Stimulated activated CD4-positive, alpha-beta T cell treated with anti-CD3 and anti-CD28 coated beads, TNF-alpha, amount 100 ng/mL, for 4 hours (primary cell): ENCODE measurements around the gene UTP15.

Experiments
- DNase-seq, 3 experiments: peaks; one replicate each; pipeline ENCODE4 v3.0.0-alpha.2; 2020; ENCODE audit warnings: low read depth in 3 of 3

UTP15 gene

DNA sequence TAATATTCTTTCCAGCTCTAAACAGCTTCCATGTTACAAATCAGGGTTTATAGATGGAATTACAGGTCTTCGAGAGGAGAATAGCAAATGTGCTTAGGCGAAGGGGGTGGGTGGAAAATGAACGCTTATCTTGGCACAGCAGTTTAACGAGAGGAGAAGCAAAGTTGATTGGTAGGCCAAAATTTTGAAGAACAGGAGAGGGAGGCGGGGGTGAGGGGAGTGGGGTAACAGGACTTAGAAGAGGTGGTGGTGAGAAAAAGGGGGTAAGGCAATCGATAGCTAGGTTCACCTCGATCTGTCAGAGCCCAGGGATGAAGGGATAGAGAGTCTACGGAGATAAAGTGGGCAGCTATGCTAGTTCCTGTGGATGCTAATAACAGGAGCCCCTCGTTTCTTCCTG is 868 bp upstream of the UTP15 start:
- DNase-seq: no peak

DNA sequence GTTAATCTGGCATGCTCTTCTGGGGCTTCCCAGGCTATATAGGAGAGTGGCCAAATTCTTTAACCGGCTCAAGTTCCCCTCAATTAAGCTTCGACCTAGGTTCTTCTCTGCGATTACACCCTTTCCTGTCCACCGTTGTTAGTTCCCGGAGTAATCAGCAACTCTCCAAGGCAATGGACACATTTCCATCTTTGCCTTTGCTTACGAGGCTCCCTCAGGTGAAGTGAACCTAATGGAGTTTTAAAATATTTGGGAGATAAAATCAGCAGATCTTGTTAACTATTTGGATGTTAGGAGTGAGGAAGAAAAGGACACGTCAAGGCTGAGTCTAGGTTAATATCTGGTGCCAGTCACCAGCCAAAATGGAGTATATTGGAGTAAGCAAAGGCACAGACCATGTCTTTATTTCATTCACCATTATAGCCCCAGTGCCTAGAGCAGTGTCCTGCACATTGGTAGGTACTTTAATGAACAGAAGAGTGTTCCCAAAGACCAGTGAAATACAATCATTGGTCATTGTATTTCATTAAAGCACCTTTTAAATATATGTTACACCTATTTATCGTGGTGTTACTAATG is 515 bp downstream of the UTP15 start:
- no peak for DNase-seq

GRCh38 chr5:73582285-73583145 is 17.0 kb downstream of the UTP15 start:
- DNase-seq: no peak

DNA sequence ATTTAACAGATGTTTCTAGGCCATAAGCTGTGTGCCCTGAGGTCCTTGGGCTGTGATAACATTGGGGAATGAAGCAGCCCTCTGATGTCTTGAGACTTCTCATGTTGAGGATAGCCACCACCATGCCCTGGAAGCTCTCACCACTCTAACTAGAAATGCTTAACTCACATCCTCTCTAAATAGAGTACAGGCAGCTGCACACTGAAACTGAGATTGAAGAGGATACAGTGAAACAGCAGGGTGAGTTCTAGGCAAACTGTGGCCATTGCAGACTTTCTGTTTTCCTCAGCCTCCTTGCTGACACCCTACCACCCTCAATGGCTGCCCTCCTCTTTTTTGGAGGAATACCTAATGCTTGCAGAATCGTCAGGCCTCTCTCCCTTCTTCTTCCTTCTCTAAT is 22.4 kb downstream of the UTP15 start:
- DNase-seq: no peak

DNA sequence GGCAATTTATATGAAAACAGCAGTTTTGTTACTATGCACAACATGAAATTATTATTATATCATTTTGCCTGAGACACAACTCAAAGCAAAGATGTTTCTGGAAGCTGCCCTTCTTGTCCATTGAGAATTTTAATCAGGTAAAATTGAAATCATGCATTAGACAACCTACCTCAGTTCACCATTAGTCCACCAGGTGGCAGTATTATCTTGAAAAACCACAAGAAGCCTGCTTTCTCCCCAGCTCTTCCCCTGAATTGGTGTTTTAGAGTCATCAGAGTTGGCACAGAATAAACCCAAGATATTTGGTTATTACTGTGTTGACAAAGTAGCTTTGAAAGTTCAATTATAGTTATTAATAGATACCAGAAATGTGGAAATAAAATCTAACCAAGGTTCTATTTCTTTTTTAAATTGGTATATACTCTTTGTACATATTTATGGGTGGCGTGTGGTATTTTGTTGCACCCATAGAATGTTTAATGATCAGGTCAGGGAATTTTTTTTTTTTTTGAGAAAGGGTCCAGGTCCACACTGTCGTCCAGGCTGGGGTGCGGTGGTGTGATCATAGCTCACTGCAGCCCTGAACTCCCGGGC is 25.7 kb downstream of the UTP15 start:
- DNase-seq: peak in 1 of 3 experiments; percentile 22

DNA sequence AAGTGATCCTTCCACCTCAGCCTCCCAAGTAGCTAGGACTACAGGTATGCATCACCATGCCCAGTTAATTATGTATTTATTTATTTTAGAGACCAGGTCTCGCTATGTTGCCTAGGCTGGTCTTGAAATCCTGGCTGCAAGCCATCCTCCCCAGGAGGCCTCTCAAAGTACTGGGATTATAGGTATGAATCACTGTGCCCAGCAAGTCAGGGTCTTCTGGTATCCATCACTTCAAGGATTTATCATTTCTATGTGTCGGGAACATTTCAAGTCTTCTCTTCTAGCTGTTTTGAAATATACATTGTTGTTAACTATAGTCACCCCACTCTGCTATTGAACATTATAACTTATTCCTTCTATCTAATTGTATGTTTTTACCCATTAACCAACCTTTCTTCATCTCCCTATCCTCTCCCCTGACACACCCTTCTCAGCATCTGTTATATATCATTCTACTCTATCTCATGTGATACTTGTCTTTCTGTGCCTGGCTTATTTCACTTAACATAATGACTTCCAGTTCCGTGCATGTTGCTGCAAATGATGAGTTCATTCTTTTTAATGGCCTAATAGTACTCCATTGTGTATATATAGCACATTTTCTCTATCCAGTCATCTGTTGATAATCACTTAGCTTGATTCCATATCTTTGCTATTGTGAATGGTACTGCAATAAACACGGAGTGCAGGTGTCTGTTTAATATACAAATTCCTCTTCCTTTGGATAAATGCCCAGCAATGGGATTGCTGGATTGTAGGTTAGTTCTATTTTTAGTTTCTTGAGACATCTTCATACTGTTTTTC is 26.4 kb downstream of the UTP15 start:
- DNase-seq: no peak

DNA sequence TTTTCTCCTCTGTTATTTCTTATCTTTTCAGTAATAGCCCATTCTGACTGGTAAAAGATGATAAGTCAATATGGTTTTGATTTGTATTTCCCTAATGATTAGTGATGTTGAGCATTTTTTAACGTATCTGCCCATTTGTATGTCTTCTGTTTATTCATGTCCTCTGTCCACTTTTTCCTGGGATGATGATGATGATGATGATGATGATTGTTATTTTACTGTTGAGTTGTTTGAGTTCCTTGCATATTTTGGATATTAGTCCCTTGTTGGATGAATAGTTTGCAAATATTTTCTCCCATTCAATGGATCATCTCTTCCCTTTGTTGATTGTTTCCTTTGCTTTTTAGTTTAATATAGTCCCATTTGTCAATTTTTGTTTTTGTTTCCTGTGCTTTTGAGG is 27.0 kb downstream of the UTP15 start:
- no peak for DNase-seq

GRCh38 chr5:73596705-73597328 is 31.3 kb downstream of the UTP15 start:
- DNase-seq: no peak

- DNase-seq: no peak
Measured at GRCh38 chr5:73599380-73599779, 33.8 kb downstream of the UTP15 start.

DNA sequence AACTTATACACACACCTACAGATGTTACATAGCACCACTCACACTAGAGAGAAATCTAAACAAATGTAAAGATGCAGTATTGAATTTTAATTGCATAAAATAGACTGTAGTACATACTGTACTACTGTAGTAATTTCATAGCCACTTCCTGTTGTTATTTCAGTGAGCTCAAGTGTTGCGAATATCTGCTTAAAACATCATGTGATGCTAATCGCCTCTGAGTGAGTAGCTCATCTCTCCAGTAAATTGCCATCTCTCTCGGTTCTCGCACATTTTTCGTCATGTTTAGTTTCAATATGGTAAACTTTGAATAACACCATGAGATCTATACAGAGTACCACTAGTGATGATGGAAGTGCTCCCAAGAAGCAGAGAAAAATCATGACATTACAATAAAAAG is 38.5 kb downstream of the UTP15 start:
- no peak for DNase-seq

- DNase-seq: no peak
Measured at GRCh38 chr5:73605223-73606087, 39.9 kb downstream of the UTP15 start.

DNA sequence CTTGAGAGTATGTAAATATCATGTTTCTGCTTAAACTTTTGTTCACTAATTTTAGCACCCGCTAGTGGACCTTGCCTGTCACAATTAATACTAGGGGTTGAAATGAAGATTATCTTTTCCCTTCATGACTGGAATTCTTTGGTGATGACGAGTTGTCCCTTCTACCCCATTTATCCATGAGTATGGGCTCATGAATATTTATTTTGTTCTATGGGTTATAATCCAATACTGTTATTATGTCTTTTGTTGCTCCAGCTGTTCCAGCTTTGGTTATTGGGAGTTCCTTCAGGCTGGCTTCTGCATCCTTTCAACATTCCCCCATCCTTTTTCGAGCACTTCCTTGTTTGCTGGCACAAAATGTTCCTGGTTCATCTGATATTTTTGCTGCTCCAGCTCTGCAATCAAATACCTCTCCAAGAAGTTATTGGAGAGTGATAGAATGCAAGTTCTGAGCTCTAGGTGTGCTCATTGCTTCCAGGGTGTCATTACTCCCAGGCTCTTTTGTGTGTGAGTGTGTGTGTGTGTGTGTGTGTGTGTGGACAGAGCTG is 40.7 kb downstream of the UTP15 start:
- DNase-seq: no peak

DNA sequence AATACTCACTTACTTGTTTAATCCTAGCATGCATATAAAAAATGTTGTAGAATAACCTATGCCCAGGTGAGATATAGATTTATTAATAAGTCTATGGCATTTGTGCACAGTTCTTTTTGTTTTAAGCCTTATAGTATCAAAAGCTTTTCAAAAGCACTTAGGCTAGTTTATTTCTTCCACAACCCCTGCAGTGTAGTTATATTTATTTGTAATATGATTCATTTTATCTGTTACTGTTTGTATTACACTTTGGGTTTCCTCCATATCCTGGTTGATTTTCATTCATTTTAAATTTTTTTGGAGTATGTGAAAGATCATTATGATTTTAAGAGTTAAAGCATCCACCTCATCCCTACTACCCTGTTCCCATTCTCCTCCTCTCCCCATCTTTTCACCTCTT is 41.7 kb downstream of the UTP15 start:
- DNase-seq: no peak

GRCh38 chr5:73612799-73613198 is 47.3 kb downstream of the UTP15 start:
- DNase-seq: no peak

DNA sequence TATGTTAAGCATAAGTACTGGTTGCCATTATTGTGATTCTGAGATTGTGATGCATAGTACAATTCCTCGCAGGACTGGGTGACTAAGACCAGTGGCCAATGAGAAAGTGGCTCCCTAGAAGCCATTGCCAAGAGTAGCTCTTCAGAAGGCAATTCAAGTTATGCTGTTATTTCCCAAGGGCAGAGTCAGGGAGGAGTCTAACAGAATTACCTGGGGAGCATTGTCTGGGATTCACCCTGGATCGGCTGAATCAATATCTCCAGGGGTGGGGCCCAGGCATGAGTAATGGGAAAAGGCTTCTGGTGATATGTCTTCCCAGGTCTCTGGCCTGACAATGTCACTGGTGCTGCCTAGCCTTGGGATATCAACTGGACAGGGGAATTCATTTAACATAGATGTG is 49.5 kb downstream of the UTP15 start:
- DNase-seq: no peak

DNA sequence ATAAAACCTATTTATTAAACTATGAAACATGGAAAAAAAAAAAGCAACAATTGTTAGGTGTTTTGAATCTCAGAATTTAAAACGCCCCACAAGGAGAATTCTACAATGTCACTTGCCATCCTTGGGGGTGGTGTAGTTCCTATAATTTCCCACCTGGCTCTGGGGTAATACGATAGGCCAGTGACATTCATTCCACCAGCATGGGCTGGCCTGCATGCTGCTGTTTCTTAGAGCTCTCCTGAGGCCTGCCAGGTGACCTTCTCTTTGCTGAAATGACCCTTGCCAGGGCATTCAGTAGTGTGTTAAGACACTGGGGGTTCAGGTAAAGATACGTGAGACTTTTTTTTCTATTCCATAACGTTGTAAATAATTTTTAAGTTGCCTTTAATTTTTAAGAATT is 50.4 kb downstream of the UTP15 start:
- DNase-seq: no peak

GRCh38 chr5:73617510-73618279 is 52.2 kb downstream of the UTP15 start:
- no peak for DNase-seq

- DNase-seq: no peak
Measured at GRCh38 chr5:73619606-73620333, 54.2 kb downstream of the UTP15 start.

DNA sequence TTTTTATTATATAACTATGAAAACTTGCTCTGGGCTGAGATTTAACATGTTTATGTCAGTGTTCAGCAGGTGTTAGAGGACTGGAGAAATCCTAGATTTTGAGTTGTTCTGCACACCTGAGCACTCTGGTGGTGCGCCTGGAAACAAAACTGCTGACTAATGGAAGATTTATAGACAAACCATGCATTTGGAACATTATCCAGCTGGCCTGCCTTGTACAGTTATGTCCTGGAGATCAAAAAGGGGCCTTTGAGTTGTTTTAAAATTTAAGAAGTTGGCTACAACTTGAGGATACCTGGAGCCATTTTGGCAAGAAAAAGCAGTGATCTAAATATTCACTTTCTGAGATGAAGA is 54.8 kb downstream of the UTP15 start:
- DNase-seq: no peak
